ENCODE results near the gene CYB5R4. TPM values are rescaled to one million over a fixed set of nuclear protein-coding genes. Genes with fewer than 3 reads are reported as not detected.

The CYB5R4 gene
- total RNA-seq, 2 donors from 2014 or later = 8.2 to 8.6 TPM

GRCh38 chr6:83879746-83880145 lies 20.3 kb downstream of the CYB5R4 start:
- TF ChIP-seq, protein P1, sequence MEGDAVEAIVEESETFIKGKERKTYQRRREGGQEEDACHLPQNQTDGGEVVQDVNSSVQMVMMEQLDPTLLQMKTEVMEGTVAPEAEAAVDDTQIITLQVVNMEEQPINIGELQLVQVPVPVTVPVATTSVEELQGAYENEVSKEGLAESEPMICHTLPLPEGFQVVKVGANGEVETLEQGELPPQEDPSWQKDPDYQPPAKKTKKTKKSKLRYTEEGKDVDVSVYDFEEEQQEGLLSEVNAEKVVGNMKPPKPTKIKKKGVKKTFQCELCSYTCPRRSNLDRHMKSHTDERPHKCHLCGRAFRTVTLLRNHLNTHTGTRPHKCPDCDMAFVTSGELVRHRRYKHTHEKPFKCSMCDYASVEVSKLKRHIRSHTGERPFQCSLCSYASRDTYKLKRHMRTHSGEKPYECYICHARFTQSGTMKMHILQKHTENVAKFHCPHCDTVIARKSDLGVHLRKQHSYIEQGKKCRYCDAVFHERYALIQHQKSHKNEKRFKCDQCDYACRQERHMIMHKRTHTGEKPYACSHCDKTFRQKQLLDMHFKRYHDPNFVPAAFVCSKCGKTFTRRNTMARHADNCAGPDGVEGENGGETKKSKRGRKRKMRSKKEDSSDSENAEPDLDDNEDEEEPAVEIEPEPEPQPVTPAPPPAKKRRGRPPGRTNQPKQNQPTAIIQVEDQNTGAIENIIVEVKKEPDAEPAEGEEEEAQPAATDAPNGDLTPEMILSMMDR (IDR thresholded peaks at IDR 0.05) = no peak
- TF ChIP-seq POLR2A (IDR thresholded peaks at IDR 0.05) (no peak), POLR2AphosphoS5 (IDR thresholded peaks at IDR 0.05) (no peak)
- H3K4me1 ChIP-seq (replicated peaks) = no peaks in the 10 kb centered on the region
- H3K36me3 ChIP-seq = no peaks in the 10 kb centered on the region
- no peaks in the 10 kb centered on the region for H3K9me3 ChIP-seq
- DNase-seq (ENCODE audit: low spot score) = no peak
- intact Hi-C loops (cut with DNase I) = loop anchor here (5.0 kb wide), 1 partner anchor 343 kb away; no protein-coding TSS in a partner anchor
- H3K27me3 ChIP-seq (replicated peaks; ENCODE audit: insufficient read depth) = no peaks in the 10 kb centered on the region
- WGBS = 96% methylated on average over 4 of the region's 4 CpGs
- H3K4me3 ChIP-seq = no peak overlapping the region
- no peak overlapping the region for H3K27ac ChIP-seq

GRCh38 chr6:83883240-83883639 lies 23.8 kb downstream of the CYB5R4 start:
- 18% methylated on average over 2 of the region's 2 CpGs for WGBS
- intact Hi-C loops (cut with DNase I) = loop anchor here (5.0 kb wide), 1 partner anchor 339 kb away; no protein-coding TSS in a partner anchor
- no peak for DNase-seq (ENCODE audit: low spot score)
- Histone ChIP-seq H3K4me1 (replicated peaks) (no peaks in the 10 kb centered on the region), H3K4me3 (no peak overlapping the region), H3K27ac (no peak overlapping the region), H3K36me3 (no peaks in the 10 kb centered on the region), H3K27me3 (replicated peaks; ENCODE audit: insufficient read depth) (no peaks in the 10 kb centered on the region), H3K9me3 (no peaks in the 10 kb centered on the region)
- TF ChIP-seq, protein P1 (IDR thresholded peaks at IDR 0.05) = no peak
- TF ChIP-seq POLR2AphosphoS5 (IDR thresholded peaks at IDR 0.05) (no peak), POLR2A (IDR thresholded peaks at IDR 0.05) (no peak)

DNA sequence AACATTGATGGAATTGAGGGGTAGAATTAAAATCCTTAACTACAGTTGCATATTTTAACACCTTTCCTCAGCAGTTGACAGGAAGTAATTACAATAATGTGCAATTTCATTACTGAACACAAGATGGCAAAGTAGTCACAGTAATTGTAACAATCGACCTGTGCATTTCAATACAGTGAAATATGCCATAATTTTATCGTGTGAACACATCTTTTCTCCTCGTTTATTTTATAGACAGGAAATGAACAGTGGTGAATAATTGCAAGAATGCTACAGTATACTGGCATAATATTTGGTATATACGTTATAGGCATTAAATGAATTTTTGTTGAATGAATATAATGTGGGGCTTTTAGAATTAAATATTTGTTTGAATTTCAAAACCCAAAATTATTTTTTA lies 25.0 kb downstream of the CYB5R4 start:
- Histone ChIP-seq H3K4me3 (no peak overlapping the region), H3K36me3 (no peaks in the 10 kb centered on the region), H3K27ac (no peak overlapping the region), H3K27me3 (replicated peaks; ENCODE audit: insufficient read depth) (no peaks in the 10 kb centered on the region), H3K9me3 (no peaks in the 10 kb centered on the region), H3K4me1 (replicated peaks) (no peaks in the 10 kb centered on the region)
- no peak for DNase-seq (ENCODE audit: low spot score)
- intact Hi-C loops (cut with DNase I) = loop anchor here (5.0 kb wide), 1 partner anchor 338 kb away; no protein-coding TSS in a partner anchor
- TF ChIP-seq POLR2AphosphoS5 (IDR thresholded peaks at IDR 0.05) (no peak), POLR2A (IDR thresholded peaks at IDR 0.05) (no peak)
- TF ChIP-seq, protein P1 (IDR thresholded peaks at IDR 0.05) = peak in 3 of 4 experiments; percentile 55 to 85 (median 84)
- WGBS = under 1% methylated on average over 4 of the region's 4 CpGs

DNA sequence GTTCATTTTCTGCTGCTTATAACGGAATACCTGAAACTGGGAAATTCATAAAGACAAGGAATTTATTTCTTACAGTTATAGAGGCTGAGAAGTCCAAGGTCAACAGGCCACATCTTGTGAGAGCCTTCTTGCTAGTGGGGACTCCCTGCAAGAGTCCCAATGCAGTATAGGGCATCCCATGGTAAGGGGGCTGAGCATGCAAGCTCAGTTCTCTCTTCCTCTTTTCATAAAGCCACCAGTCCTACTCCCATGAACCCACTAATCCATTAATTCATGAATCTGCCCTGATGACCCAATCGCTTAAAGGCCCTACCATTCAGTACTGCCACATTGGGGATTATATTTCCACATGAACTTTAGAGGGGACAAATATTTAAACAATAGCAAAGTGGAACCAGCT lies 26.5 kb downstream of the CYB5R4 start:
- Histone ChIP-seq H3K27me3 (replicated peaks; ENCODE audit: insufficient read depth) (no peaks in the 10 kb centered on the region), H3K27ac (no peak overlapping the region), H3K9me3 (no peaks in the 10 kb centered on the region), H3K4me1 (replicated peaks) (no peaks in the 10 kb centered on the region), H3K36me3 (no peaks in the 10 kb centered on the region), H3K4me3 (no peak overlapping the region)
- intact Hi-C loops (cut with DNase I) = no loop called here
- TF ChIP-seq, protein P1 (IDR thresholded peaks at IDR 0.05) = no peak
- TF ChIP-seq POLR2AphosphoS5 (IDR thresholded peaks at IDR 0.05) = no peak
- TF ChIP-seq POLR2A (IDR thresholded peaks at IDR 0.05) = no peak
- DNase-seq (ENCODE audit: low spot score) = no peak
- WGBS = 98% methylated on average over 2 of the region's 2 CpGs

DNA sequence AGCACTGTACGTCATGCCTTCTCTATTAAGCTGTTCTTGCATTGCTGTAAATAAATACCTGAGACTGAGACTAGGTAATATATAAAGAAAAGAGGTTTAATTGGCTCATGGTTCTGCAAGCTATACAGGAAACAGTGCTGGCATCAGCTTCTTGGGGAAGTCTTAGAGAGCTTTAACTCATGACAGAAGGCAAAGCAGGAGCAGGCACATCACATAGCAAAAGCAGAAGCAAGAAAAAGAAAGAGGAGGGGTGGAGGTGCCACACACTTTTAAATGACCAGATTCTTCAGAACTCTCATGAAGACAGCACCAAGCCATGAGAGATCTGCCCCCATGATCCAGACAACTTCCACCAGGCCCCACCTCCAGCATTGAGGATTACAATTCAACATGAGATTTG lies 30.1 kb downstream of the CYB5R4 start:
- TF ChIP-seq POLR2AphosphoS5 (IDR thresholded peaks at IDR 0.05) (no peak), POLR2A (IDR thresholded peaks at IDR 0.05) (no peak)
- TF ChIP-seq, protein P1 (IDR thresholded peaks at IDR 0.05) = no peak
- DNase-seq (ENCODE audit: low spot score) = no peak
- Histone ChIP-seq H3K27ac (no peak overlapping the region), H3K36me3 (no peaks in the 10 kb centered on the region), H3K4me3 (no peak overlapping the region), H3K27me3 (replicated peaks; ENCODE audit: insufficient read depth) (no peaks in the 10 kb centered on the region), H3K9me3 (no peaks in the 10 kb centered on the region), H3K4me1 (replicated peaks) (no peaks in the 10 kb centered on the region)
- 100% methylated on average over 1 of the region's 1 CpG for WGBS
- intact Hi-C loops (cut with DNase I) = no loop called here

Data from prostate gland (tissue), 2 donors.